B cell (primary cell): Measurements from ENCODE around the gene UBE2Q1. TPM values are rescaled to one million over a fixed set of nuclear protein-coding genes. Genes with fewer than 3 reads are reported as not detected.

Experiments
- ATAC-seq: fragments of 200-7000 bp; cut with Tn5 transposase; one replicate; pipeline ENCODE4 v1.10.0; 2021; ENCODE audit warnings: low read depth, mild to moderate bottlenecking, moderate number of reproducible peaks, moderate library complexity
- CTCF ChIA-PET: fragments of 350-600 bp; sonication (Branson Sonifier 250); formaldehyde crosslinking; loops from one replicate; lab custom pipeline; 2021; ENCODE audit warnings: antibody characterized with exemption, inconsistent platforms; lab: Charles Lee
- POLR2A ChIA-PET: fragments of 350-600 bp; sonication (Branson Sonifier 250); formaldehyde crosslinking; loops from one replicate; lab custom pipeline; 2021; ENCODE audit warnings: antibody characterized with exemption; lab: Charles Lee
- DNase-seq: peaks from one replicate; pipeline ENCODE4 v3.0.0; 2013
- H2AFZ ChIP-seq: 2 replicates; pipeline ENCODE4 v1.6.1; 2012; ENCODE audit warnings: mild to moderate bottlenecking, low read depth, low read length; ENCODE audit not compliant: insufficient read depth, poor library complexity, severe bottlenecking
- H3K27ac ChIP-seq, 2 donors: 1 replicate in 1 of 2; 2 replicates in 1 of 2; pipeline ENCODE4 v1.5.1; 2012 to 2013; ENCODE audit warnings: low read length in 2 of 2, mild to moderate bottlenecking in 2 of 2, moderate library complexity in 1 of 2
- H3K27me3 ChIP-seq, 4 experiments: fragments of 200-600 bp in 1 of 4; sonication (generic) in 1 of 4; replicated peaks in 1 of 4; 1 replicate in 2 of 4; 2 replicates in 2 of 4; pipeline versions ENCODE4 v1.6.1 to v1.7.0; 2013 to 2016; ENCODE audit warnings: low read length in 3 of 4, mild to moderate bottlenecking in 2 of 4, mixed read lengths in 1 of 4, moderate library complexity in 1 of 4; ENCODE audit not compliant: insufficient read depth in 4 of 4, control insufficient read depth in 3 of 4; ENCODE audit errors: control extremely low read depth in 1 of 4
- H3K36me3 ChIP-seq, 2 experiments: replicated peaks in 1 of 2; 1 replicate in 1 of 2; 2 replicates in 1 of 2; pipeline versions ENCODE4 v1.6.1 to v1.7.1; 2013; ENCODE audit warnings: low read length in 1 of 2; ENCODE audit not compliant: insufficient read depth in 2 of 2, control insufficient read depth in 1 of 2; ENCODE audit errors: control extremely low read depth in 1 of 2, extremely low read depth in 1 of 2
- H3K4me1 ChIP-seq, 2 donors: fragments of 200-600 bp in 1 of 2; sonication (generic) in 1 of 2; 1 replicate in 1 of 2; 2 replicates in 1 of 2; pipeline versions ENCODE4 v1.5.1 to v1.6.1; 2013 to 2017; ENCODE audit warnings: low read length in 2 of 2; ENCODE audit not compliant: control insufficient read depth in 2 of 2, insufficient read depth in 2 of 2
- H3K4me2 ChIP-seq: replicated peaks from 2 replicates; pipeline ENCODE3; 2012; ENCODE audit warnings: mild to moderate bottlenecking, low read depth, low read length; ENCODE audit not compliant: poor library complexity, severe bottlenecking
- H3K4me3 ChIP-seq, 5 experiments: fragments of 200-600 bp in 1 of 5; sonication (generic) in 1 of 5; 1 replicate in 3 of 5; 2 replicates in 2 of 5; pipeline versions ENCODE4 v1.5.1 to v1.7.0; 2011 to 2016; ENCODE audit warnings: low read length in 4 of 5, mild to moderate bottlenecking in 4 of 5, low read depth in 2 of 5, control low read depth in 1 of 5, moderate library complexity in 1 of 5; ENCODE audit not compliant: insufficient read depth in 1 of 5; ENCODE audit errors: control extremely low read depth in 1 of 5, extremely low read depth in 1 of 5
- H3K79me2 ChIP-seq: fragments of 200-600 bp; sonication (generic); one replicate; pipeline ENCODE4 v1.6.0; 2016; ENCODE audit warnings: low read length; ENCODE audit not compliant: control insufficient read depth, insufficient read depth
- H3K9ac ChIP-seq: fragments of 200-600 bp; sonication (generic); 2 replicates; pipeline ENCODE4 v1.6.1; 2017; ENCODE audit warnings: mild to moderate bottlenecking, low read length, moderate library complexity
- H3K9me3 ChIP-seq, 3 donors: one replicate each; pipeline versions ENCODE4 v1.6.1 to v1.7.1; 2013; ENCODE audit warnings: low read length in 2 of 3; ENCODE audit not compliant: control insufficient read depth in 2 of 3, insufficient read depth in 1 of 3; ENCODE audit errors: control extremely low read depth in 1 of 3
- H4K20me1 ChIP-seq: 2 replicates; pipeline ENCODE4 v1.6.0; 2012; ENCODE audit warnings: mild to moderate bottlenecking, low read length; ENCODE audit not compliant: insufficient read depth, control insufficient read depth, poor library complexity, severe bottlenecking
- H3K27ac Mint-ChIP-seq: one replicate; pipeline ENCODE4 v1.8.0; 2021; ENCODE audit warnings: mixed read lengths
- H3K27me3 Mint-ChIP-seq: one replicate; pipeline ENCODE4 v1.8.0; 2021; ENCODE audit warnings: mixed read lengths
- H3K4me1 Mint-ChIP-seq: one replicate; pipeline ENCODE4 v1.8.0; 2021; ENCODE audit warnings: mixed read lengths
- H3K4me3 Mint-ChIP-seq: one replicate; pipeline ENCODE4 v1.8.0; 2021; ENCODE audit warnings: mixed read lengths
- H3K9me3 Mint-ChIP-seq: one replicate; pipeline ENCODE4 v1.8.0; 2022; ENCODE audit warnings: mixed read lengths; ENCODE audit not compliant: insufficient read depth
- CTCF ChIP-seq: fragments of 200-600 bp; IDR thresholded peaks from one replicate; pipeline ENCODE4 v1.8.0; 2022; ENCODE audit warnings: antibody characterized with exemption, mild to moderate bottlenecking
- EZH2 ChIP-seq: IDR thresholded peaks from 2 replicates; pipeline ENCODE4 v1.6.1; 2012; ENCODE audit warnings: borderline replicate concordance, low read depth, mild to moderate bottlenecking, moderate library complexity, low read length; ENCODE audit not compliant: insufficient read depth, poor library complexity, severe bottlenecking
- WGBS: methylation state at CpG from one replicate; pipeline ENCODE4 v1.1.5; 2013; ENCODE audit warnings: missing lambda C conversion rate; ENCODE audit not compliant: insufficient coverage; 5-methylcytosine and 5-hydroxymethylcytosine counted together
- intact Hi-C: fragments of 100-400 bp; cut with micrococcal nuclease; formaldehyde crosslinking; loops from one replicate; pipeline ENCODE4 v1.10.0; 2022
- polyA plus RNA-seq: library from polyadenylated mRNA; depleted of rRNA; stranded (reverse); fragments of >200 nt; gene quantifications from 2 replicates; pipeline ENCODE4 v1.2.3, GENCODE V29; 2012
- total RNA-seq, 2 donors: library from RNA; stranded (reverse); fragments of 120-200 nt in 1 of 2; gene quantifications; 1 replicate in 1 of 2; 2 replicates in 1 of 2; pipeline versions ENCODE4 v1.2.3 to v1.2.4, GENCODE V29; 2013 to 2022

Gene UBE2Q1
- total and polyA plus RNA-seq, 2 donors (not counting 1 experiment from before 2014, with no cell fraction given): 14.3 to 108 TPM

GRCh38 chr1:154552036-154552435, 6.4 kb downstream of the UBE2Q1 start:
- CTCF ChIA-PET: interaction anchor here (0.5 to 0.9 kb wide), 2 partner anchors 72 to 75 kb away, joined by 3 to 4 read pairs; no protein-coding TSS in a partner anchor
- no peak overlapping the region for H3K4me3 Mint-ChIP-seq
- H3K27ac Mint-ChIP-seq: no peak overlapping the region
- H3K9me3 Mint-ChIP-seq: no peaks in the 10 kb centered on the region
- H2AFZ ChIP-seq: no peak overlapping the region
- H3K4me2 ChIP-seq: no peak overlapping the region
- ATAC-seq (no peak), DNase-seq (no peak)
- H3K4me1 ChIP-seq: peaks cover 10 to 11% of the 10 kb centered on the region in 2 donors
- POLR2A ChIA-PET: no interaction called here
- peaks cover 20 to 76% of the 10 kb centered on the region in 2 experiments for H3K36me3 ChIP-seq
- H3K27ac ChIP-seq: no peak overlapping the region
- no peak for TF ChIP-seq EZH2
- no peak for TF ChIP-seq CTCF
- H3K4me1 Mint-ChIP-seq: peaks cover 22% of the 10 kb centered on the region
- peaks cover 8% of the 10 kb centered on the region for H3K79me2 ChIP-seq
- no peak overlapping the region for H3K4me3 ChIP-seq
- intact Hi-C loops: no loop called here
- peaks cover 56% of the 10 kb centered on the region for H4K20me1 ChIP-seq
- H3K9ac ChIP-seq: no peak overlapping the region
- WGBS: 81% methylated on average over 5 of the region's 6 CpGs
- peaks cover 0 to 3% (median 0%) of the 10 kb centered on the region in 3 donors for H3K9me3 ChIP-seq
- H3K27me3 ChIP-seq: no peaks in the 10 kb centered on the region
- no peaks in the 10 kb centered on the region for H3K27me3 Mint-ChIP-seq

- H2AFZ ChIP-seq: no peak overlapping the region
- peaks cover 17% of the 10 kb centered on the region for H3K4me1 Mint-ChIP-seq
- CTCF ChIA-PET: interaction anchor here (0.9 to 6.6 kb wide), 2 partner anchors 70 to 72 kb away, joined by 4 to 188 read pairs; no protein-coding TSS in a partner anchor
- ATAC-seq (no peak), DNase-seq (no peak)
- no peaks in the 10 kb centered on the region for H3K27me3 ChIP-seq
- no peak overlapping the region for H3K4me3 Mint-ChIP-seq
- TF ChIP-seq CTCF: no peak
- TF ChIP-seq EZH2: no peak
- no peak overlapping the region for H3K9ac ChIP-seq
- peaks cover 4 to 5% of the 10 kb centered on the region in 2 donors for H3K4me1 ChIP-seq
- H3K4me3 ChIP-seq: no peak overlapping the region
- intact Hi-C loops: no loop called here
- H3K27ac Mint-ChIP-seq: no peak overlapping the region
- H3K27ac ChIP-seq: no peak overlapping the region
- H3K9me3 Mint-ChIP-seq: no peaks in the 10 kb centered on the region
- H3K9me3 ChIP-seq: peaks cover 0 to 3% (median 0%) of the 10 kb centered on the region in 3 donors
- H4K20me1 ChIP-seq: peaks cover 52% of the 10 kb centered on the region
- H3K27me3 Mint-ChIP-seq: no peaks in the 10 kb centered on the region
- H3K4me2 ChIP-seq: no peak overlapping the region
- peaks cover 2% of the 10 kb centered on the region for H3K79me2 ChIP-seq
- peaks cover 20 to 74% of the 10 kb centered on the region in 2 experiments for H3K36me3 ChIP-seq
- WGBS: 94% methylated on average over 4 of the region's 4 CpGs
- POLR2A ChIA-PET: no interaction called here
Observed at GRCh38 chr1:154551474-154551873, 7.0 kb downstream of the UBE2Q1 start.
